AG08396 (cell line): ENCODE measurements around the gene TRIM17.

Source experiments
- DNase-seq: peaks from one replicate; pipeline ENCODE4 v3.0.0; 2012; ENCODE audit warnings: low spot score, mixed read lengths

The TRIM17 gene

DNA sequence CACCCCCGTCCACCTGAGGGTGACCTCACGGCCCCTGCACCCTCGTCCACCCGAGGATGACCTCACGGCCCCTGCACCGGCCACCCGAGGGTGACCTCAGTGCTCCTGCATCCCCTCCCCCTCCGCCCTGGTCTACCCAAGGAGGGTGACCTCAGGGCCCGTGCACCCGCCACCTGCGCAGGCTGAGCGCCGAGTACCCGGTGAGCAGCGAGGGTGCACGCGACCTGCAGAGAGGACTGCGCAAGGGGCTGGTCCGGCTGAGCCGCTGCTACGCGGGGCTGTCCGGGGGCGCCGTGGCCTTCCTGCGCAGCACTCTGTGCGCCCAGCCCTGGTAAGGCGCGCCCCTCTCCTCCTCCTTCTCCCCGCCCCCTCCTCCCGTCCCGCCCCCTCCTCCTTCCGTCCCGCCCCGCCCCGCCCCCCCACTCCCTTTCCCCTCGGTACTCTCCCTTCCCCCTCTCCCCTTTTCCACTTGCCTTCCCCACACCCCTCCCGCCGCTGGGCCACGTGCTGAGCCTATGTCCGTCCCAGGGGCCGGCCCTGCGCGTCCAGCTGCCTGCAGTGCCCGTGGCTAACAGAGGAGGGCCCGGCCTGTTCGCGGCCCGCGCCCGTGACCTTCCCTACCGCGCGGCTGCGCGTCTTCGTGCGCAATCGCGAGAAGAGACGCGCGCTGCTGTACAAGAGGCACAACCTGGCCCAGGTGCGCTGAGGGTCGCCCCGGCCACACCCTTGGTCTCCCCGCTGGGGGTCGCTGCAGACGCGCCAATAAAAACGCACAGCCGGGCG lies 38.4 kb downstream of the TRIM17 start:
- DNase-seq: peak; percentile 89

DNA sequence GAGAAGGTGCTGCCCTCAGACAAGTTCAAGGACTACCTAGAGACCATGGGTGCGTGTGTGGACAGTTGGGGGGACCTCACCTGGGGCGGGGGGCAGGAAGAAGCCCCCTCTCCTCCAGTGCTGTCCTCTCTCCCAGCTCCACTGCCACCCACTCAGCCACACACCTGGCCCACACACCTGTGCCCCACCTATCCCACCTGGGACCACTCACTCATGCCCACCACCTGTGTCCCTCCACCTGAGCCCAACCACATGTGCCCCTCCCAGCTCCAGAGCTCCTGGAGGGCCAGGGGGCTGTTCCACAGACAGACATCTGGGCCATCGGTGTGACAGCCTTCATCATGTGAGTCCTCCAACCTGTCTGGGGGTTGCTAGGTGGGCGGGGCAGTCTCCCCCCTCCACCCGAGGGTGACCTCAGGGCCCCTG lies 39.0 kb downstream of the TRIM17 start:
- no peak for DNase-seq

DNA sequence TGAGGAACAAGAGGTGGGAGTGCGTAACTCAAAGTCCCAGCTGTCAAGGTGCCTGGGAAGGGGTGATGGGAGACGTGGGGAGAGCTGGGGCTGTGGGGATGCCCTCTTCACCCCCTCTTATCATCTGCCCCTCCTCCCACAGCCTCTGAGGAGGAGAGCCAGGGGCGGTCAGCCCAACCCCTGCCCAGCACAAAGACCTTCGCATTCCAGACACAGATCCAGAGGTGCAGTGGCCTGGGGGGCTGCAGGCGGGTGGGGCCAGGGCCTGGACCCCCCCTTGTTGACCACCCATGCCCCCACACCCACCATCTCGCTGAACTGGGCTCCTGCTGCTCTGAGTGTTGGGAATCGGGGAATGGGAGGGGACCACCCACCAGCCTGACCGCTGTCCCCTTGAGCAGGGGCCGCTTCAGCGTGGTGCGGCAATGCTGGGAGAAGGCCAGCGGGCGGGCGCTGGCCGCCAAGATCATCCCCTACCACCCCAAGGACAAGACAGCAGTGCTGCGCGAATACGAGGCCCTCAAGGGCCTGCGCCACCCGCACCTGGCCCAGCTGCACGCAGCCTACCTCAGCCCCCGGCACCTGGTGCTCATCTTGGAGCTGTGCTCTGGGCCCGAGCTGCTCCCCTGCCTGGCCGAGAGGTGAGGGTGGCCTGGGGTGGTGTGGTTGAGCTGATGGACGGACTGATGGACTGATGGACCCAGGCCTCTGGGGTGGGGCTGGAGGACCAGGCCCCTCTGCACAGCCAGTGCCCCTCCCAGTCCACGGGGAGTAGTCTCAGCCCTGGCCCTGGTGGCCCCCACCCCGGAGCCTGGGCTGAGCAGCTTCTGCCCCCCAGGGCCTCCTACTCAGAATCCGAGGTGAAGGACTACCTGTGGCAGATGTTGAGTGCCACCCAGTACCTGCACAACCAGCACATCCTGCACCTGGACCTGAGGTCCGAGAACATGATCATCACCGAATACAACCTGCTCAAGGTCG lies 39.7 kb downstream of the TRIM17 start:
- DNase-seq: no peak

DNA sequence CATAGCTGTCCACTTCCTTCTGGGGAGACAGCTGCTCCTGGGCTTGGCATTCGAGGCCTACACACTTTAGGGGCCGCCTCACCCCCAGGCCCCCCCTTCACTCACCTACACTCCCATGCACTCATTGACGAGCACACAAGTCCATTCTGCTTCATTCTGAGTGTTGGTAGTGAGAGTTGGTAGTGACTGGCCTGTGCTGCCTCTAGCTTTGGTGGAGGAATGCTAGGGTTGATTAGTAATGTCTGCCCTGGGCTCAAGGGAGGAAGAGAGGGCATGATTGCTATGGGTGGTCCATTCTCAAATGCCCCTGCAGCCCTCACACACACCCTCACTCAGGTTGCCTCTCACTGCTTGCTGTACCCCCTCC lies 40.4 kb downstream of the TRIM17 start:
- no peak for DNase-seq

DNA sequence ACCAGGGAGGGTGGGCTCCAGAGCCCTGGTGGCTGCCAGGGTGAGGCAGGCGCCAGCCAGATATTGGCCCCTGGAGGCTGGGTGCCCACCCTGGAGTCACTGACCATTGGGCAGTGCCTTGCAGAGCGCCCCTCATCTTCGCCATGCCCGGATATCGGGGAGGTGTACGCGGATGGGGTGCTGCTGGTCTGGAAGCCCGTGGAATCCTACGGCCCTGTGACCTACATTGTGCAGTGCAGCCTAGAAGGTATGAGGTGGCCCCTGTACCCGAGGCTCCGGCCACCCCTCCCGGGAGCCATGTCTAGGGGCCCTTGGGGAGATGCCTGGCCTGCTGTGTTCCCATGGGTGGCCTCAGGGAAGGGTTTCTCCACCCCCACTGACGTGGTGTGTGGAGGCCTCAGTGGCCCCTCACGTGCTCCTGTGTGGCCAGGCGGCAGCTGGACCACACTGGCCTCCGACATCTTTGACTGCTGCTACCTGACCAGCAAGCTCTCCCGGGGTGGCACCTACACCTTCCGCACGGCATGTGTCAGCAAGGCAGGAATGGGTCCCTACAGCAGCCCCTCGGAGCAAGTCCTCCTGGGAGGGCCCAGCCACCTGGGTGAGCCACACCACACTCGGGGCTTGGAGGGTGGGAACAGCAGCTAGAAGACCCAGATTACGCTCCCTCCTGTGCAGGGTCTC lies 40.9 kb downstream of the TRIM17 start:
- no peak for DNase-seq

DNA sequence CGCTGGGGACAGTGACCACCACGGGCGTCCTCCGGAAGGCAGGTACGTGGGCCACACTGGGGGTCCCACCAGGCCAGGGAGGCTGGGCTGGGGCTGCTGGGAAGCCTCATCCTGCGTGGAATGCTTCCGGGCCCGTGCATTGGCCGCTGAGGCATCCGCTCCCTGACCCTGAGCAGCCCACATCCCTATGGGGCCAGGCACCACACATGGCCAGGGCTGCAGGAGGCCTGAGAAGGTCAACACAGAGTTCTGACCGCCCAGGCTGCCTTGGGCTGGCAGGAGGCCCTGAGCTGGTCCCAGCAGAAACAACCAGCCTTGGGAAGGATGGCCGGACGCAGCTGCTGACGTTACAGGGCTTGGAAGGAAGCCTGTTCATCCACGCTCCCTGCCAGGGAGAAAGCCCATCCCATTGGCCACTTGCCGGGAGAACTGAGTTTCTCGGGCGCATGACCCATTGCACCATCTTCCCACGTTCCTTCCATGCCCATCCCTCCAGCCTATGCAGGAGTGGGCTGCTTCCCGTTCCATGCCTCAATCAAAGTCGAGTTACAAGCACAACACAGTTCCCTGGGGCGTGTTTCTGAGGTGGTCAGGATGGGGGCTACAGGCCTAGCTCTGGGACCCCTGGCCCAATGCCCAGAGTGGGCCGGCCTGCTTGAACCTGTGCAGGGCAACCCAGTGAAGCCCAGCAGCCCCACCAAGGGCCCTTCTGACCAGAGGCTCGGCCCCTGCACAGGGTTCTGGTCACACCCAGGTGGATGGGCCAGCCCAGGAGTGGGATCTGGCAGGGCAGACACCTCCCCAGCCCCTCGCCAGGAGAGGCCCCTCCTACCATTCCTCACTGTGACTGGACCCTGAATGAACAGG lies 41.7 kb downstream of the TRIM17 start:
- peak; percentile 95 for DNase-seq

DNA sequence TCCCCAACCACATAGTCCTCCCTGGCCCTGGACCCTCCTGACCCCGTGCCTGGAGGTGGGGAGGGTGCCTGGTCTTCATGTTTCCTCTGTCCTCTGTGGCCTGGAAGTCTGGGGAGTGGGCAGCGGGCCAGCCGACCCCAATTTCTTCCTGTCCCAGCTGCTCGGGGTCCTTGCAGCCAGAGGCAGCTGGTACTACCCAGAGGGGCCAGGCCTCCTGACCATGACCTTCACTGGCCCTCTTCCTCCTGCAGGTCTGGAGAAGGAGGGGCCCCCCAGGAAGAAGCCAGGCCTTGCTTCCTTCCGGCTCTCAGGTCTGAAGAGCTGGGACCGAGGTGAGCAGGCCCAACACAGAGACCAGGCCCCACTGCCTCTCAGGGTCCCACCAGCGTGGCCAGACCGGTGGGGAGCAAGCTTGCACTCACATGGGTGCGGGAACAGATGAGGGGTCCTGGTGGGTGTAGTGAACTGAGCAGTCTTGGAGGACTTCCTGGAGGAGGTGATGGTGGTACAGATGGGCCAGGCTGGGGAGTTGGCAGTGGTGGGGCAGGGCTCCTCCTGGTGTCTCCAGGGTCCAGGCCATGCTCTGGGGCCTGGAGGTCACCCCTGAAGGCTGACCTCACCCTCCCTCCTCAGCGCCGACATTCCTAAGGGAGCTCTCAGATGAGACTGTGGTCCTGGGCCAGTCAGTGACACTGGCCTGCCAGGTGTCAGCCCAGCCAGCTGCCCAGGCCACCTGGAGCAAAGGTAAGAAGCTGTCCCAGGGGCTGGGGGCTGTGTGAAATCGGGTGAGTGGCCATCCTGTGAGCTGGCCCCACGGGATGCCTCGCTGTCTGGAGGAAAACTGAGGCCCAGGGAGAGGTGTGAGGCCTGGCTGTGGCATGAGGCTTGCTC lies 42.7 kb downstream of the TRIM17 start:
- DNase-seq: no peak

DNA sequence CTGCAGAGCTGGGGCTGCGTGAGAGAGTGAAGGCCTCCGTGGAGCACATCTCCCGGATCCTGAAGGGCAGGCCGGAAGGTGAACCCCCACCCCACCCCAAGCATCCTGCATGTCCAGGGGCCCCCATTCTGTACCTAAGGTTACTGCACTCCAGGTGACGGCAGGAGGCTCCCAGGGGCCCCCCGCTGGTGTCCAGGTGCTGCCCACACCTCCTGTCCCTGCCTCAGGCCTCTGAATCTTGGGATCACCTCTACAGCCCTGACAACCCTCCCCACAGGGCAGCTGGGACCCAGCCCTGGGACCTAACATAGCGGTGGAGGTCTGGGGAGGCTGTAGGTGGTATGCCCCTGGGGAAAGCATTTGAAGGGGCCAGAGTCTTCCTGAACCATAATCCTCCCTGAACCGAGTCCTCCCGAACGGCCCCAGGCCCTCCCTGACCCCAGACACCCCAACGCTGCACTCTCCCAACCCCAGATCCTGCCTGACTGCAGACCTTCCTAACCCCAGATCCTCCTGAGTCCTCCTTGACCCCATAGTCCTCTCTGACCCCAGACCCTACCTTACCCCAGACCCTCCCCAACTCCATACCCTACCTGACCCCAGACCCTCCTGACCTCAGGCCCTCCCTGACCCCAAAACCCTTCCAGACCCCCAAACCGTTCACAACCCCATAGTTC lies 43.5 kb downstream of the TRIM17 start:
- no peak for DNase-seq

DNA sequence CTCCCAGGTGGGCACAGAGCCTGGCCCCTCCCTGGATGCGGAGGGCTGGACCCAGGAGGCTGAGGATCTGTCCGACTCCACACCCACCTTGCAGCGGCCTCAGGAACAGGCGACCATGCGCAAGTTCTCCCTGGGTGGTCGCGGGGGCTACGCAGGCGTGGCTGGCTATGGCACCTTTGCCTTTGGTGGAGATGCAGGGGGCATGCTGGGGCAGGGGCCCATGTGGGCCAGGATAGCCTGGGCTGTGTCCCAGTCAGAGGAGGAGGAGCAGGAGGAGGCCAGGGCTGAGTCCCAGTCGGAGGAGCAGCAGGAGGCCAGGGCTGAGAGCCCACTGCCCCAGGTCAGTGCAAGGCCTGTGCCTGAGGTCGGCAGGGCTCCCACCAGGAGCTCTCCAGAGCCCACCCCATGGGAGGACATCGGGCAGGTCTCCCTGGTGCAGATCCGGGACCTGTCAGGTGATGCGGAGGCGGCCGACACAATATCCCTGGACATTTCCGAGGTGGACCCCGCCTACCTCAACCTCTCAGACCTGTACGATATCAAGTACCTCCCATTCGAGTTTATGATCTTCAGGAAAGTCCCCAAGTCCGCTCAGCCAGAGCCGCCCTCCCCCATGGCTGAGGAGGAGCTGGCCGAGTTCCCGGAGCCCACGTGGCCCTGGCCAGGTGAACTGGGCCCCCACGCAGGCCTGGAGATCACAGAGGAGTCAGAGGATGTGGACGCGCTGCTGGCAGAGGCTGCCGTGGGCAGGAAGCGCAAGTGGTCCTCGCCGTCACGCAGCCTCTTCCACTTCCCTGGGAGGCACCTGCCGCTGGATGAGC lies 44.3 kb downstream of the TRIM17 start:
- no peak for DNase-seq

DNA sequence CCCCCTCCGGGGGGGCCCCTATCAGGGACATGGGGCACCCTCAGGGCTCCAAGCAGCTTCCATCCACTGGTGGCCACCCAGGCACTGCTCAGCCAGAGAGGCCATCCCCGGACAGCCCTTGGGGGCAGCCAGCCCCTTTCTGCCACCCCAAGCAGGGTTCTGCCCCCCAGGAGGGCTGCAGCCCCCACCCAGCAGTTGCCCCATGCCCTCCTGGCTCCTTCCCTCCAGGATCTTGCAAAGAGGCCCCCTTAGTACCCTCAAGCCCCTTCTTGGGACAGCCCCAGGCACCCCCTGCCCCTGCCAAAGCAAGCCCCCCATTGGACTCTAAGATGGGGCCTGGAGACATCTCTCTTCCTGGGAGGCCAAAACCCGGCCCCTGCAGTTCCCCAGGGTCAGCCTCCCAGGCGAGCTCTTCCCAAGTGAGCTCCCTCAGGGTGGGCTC lies 44.9 kb downstream of the TRIM17 start:
- no peak for DNase-seq

DNA sequence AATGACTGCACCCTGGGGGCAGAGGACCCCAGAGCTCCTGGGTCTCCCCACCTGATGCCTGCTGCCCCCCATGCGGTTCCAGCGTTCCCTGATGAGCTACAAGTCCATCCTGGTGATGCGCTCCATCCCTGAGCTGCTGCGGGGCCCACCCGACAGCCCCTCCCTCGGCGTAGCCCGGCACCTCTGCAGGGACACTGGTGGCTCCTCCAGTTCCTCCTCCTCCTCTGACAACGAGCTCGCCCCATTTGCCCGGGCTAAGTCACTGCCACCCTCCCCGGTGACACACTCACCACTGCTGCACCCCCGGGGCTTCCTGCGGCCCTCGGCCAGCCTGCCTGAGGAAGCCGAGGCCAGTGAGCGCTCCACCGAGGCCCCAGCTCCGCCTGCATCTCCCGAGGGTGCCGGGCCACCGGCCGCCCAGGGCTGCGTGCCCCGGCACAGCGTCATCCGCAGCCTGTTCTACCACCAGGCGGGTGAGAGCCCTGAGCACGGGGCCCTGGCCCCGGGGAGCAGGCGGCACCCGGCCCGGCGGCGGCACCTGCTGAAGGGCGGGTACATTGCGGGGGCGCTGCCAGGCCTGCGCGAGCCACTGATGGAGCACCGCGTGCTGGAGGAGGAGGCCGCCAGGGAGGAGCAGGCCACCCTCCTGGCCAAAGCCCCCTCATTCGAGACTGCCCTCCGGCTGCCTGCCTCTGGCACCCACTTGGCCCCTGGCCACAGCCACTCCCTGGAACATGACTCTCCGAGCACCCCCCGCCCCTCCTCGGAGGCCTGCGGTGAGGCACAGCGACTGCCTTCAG lies 45.5 kb downstream of the TRIM17 start:
- no peak for DNase-seq

DNA sequence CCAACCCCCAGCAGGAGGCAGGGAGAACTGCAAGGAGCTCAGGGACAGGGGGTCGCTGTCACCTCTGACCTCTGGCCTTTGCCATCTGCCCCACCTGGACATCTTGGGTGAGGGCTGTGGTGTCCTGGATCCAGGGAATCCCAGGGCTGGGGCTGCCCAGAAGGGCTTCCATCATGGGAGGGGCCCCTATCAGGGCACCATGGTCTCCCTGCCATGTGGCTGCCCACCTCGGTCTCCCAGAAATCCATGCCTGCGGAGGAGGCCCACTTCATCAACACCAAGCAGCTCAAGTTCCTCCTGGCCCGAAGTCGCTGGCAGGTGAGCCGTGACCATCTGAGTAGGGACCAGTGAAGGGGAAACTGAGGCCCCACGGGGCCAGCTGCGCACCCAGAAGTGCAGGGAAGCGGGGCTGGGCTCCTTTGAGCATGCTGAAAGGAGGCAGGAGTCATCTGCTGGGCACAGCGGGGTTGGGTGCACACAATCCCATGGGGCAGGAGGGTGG lies 46.2 kb downstream of the TRIM17 start:
- no peak for DNase-seq

DNA sequence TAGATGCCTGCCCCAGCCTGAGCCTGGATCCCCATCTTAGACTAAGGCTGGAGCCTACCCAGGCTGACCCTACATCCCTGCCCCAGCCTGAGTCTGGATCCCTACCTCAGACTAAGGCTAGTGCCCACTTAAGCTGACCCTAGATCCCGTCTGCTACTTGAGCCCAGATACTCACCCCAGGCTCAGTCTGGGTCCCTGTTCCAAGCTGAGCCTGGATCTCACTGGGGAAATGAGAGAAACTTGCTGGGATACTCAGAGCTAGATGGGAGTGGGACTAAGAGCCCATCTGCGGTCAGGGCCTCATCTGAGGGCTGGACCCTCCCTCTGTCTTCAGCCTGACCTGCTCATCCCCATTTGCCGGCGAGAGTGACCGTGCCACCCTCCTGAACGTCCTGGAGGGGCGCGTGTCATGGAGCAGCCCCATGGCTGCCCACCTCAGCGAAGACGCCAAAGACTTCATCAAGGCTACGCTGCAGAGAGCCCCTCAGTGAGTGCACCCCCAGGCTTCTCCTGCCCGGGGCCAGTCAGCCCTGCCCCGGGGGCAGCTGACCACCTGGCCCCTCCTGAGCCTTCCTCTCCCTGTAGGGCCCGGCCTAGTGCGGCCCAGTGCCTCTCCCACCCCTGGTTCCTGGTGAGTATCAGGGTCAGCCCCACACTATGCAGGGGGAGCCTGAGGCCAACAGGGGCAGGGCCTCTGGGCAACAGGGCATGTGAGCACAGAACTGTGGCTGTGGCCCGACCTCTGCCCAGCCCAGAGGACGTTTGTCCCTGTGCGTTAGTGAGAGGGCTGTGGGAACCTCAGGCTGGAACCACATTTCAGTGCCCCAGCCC lies 46.8 kb downstream of the TRIM17 start:
- DNase-seq: no peak

DNA sequence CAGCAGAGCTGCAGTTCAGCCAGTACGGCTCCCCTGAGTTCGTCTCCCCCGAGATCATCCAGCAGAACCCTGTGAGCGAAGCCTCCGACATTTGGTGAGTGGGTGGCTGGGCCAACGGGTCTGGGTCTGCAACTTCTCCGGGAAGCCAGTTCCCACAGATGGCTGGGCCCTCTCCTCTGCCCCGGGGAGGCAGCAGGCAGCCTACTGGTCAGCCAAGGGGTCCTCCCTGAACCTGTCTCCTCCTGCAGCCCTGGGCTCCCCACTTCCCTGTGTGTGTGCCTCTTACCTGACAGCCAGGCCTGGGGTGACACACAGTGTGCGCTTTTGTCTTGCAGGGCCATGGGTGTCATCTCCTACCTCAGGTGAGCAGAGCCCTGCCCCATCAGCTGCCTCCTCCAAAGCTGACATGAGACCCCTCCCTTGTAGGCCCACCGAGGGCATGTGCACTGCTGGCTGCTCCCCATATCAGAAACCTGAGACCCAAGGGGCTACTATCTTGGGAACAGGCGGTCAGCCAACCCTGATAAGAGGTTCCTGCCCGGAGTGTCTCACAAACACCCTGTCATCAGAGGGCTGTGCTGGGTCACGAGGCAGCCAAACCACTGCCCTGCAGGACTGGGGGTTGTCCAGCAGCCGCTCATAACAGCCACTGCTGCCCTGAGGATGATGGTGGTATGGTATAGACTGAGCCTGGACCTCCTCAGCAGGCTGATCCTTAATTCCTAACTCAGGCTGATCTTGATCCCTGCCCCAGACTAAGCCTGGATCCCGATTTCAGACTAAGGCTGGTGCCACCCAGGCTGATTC lies 47.7 kb downstream of the TRIM17 start:
- DNase-seq: no peak

DNA sequence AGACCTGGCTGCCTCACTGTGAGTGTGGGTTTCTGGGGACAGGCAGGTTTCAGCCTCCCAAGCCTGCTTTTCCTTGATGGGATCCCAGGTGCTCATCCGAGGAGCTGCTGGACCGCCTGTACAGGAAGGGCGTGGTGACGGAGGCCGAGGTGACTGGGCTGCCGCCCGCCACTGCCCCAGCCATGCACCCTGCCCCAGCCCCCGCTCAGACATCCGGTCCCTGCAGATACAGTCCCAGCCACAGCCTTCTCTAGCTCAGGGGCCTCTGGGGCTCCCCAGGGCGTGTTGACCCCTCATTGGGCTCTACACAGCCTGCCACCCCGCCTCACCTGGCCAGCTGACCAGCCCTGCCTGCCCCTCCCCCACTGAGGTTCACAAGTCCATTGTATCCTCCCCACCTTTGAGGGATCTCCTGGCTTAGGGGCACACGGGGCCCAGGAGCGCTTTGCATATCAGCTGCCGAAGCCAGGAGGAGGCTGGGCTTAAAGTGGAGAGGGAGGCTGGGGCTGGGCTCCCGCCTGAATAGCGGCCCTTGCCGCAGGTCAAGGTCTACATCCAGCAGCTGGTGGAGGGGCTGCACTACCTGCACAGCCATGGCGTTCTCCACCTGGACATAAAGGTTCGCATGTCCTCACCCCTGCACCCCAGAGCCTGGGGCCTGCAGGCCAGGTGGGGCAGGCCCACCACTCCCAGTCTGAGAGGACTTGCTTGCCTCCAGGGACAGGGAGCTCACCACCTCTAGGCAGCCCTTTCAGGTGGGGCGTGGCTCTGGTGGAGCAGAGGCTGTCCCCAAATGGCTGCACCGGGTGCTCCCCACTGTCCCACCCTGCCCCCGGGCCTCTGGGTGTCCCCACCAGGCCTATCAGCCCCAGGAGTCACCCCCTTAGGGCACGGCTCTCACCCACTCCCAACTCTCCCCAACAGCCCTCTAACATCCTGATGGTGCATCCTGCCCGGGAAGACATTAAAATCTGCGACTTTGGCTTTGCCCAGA lies 48.6 kb downstream of the TRIM17 start:
- no peak for DNase-seq
